CD14-positive monocyte (primary cell): ENCODE measurements around the gene DYRK1A. TPM values are rescaled to one million over a fixed set of nuclear protein-coding genes. Genes with fewer than 3 reads are reported as not detected.

Experiments used
- DNase-seq, 3 donors: peaks; one replicate each; pipeline ENCODE4 v3.0.0-alpha.2; 2011 to 2022
- H2AFZ ChIP-seq: 2 replicates; pipeline ENCODE4 v1.6.0; 2012; ENCODE audit warnings: mild to moderate bottlenecking, low read depth, low read length, inconsistent platforms; ENCODE audit not compliant: insufficient read depth, poor library complexity, severe bottlenecking
- H3K27ac ChIP-seq, 2 donors: 1 replicate in 1 of 2; 2 replicates in 1 of 2; pipeline ENCODE4 v1.5.1; 2012 to 2013; ENCODE audit warnings: low read length in 2 of 2, control low read depth in 1 of 2, inconsistent platforms in 1 of 2, low read depth in 1 of 2, mild to moderate bottlenecking in 1 of 2
- H3K27me3 ChIP-seq, 2 donors: one replicate each; pipeline versions ENCODE4 v1.6.0 to v1.6.1; 2011 to 2013; ENCODE audit warnings: low read length in 2 of 2; ENCODE audit not compliant: control insufficient read depth in 2 of 2, insufficient read depth in 2 of 2
- H3K36me3 ChIP-seq, 2 donors: replicated peaks in 1 of 2; 1 replicate in 1 of 2; 2 replicates in 1 of 2; pipeline versions ENCODE4 v1.5.1 to v1.6.1; 2012 to 2013; ENCODE audit warnings: low read length in 2 of 2, control low read depth in 1 of 2, inconsistent platforms in 1 of 2, mild to moderate bottlenecking in 1 of 2; ENCODE audit not compliant: insufficient read depth in 2 of 2, control insufficient read depth in 1 of 2
- H3K4me1 ChIP-seq, 2 donors: 1 replicate in 1 of 2; 2 replicates in 1 of 2; pipeline versions ENCODE4 v1.5.1 to v1.6.1; 2012 to 2013; ENCODE audit warnings: low read length in 2 of 2, control low read depth in 1 of 2, inconsistent platforms in 1 of 2, mild to moderate bottlenecking in 1 of 2, moderate library complexity in 1 of 2; ENCODE audit not compliant: insufficient read depth in 2 of 2, control insufficient read depth in 1 of 2
- H3K4me2 ChIP-seq: replicated peaks from 2 replicates; pipeline ENCODE3; 2012; ENCODE audit warnings: low read length, moderate library complexity, mild to moderate bottlenecking; ENCODE audit not compliant: poor library complexity, severe bottlenecking; ENCODE audit errors: extremely low read depth
- H3K4me3 ChIP-seq, 3 experiments: fragments of 200-600 bp in 1 of 3; sonication (generic) in 1 of 3; replicated peaks in 1 of 3; 1 replicate in 2 of 3; 2 replicates in 1 of 3; pipeline ENCODE4 v1.5.1; 2011 to 2013; ENCODE audit warnings: low read length in 3 of 3, mild to moderate bottlenecking in 3 of 3, control low read depth in 2 of 3, low read depth in 2 of 3, inconsistent platforms in 1 of 3, moderate library complexity in 1 of 3
- H3K79me2 ChIP-seq: 2 replicates; pipeline ENCODE4 v1.6.0; 2012; ENCODE audit warnings: mild to moderate bottlenecking, control low read depth, inconsistent platforms, low read length, moderate library complexity; ENCODE audit not compliant: insufficient read depth
- H3K9ac ChIP-seq: 2 replicates; pipeline ENCODE4 v1.6.0; 2017; ENCODE audit warnings: low read length, mild to moderate bottlenecking; ENCODE audit not compliant: insufficient read depth, poor library complexity, severe bottlenecking
- H3K9me3 ChIP-seq, 2 donors: replicated peaks in 1 of 2; 1 replicate in 1 of 2; 2 replicates in 1 of 2; pipeline versions ENCODE4 v1.5.1 to v1.6.1; 2012 to 2013; ENCODE audit warnings: low read length in 2 of 2, control low read depth in 1 of 2; ENCODE audit not compliant: control insufficient read depth in 1 of 2, insufficient read depth in 1 of 2
- H4K20me1 ChIP-seq: 2 replicates; pipeline ENCODE4 v1.6.0; 2012; ENCODE audit warnings: mild to moderate bottlenecking, low read length, control low read depth, moderate library complexity; ENCODE audit not compliant: insufficient read depth
- H3K27ac Mint-ChIP-seq, 7 donors: one replicate each; pipeline ENCODE4 v1.8.0; 2020; ENCODE audit warnings: mild to moderate bottlenecking in 7 of 7, mixed read lengths in 7 of 7, moderate library complexity in 6 of 7, inconsistent platforms in 2 of 7
- H3K27me3 Mint-ChIP-seq, 3 donors: one replicate each; pipeline ENCODE4 v1.8.0; 2021 to 2022; ENCODE audit warnings: low read depth in 3 of 3, mild to moderate bottlenecking in 3 of 3, mixed read lengths in 3 of 3, moderate library complexity in 3 of 3, inconsistent platforms in 1 of 3
- H3K36me3 Mint-ChIP-seq, 2 donors: one replicate each; pipeline ENCODE4 v1.8.0; 2020; ENCODE audit warnings: mixed read lengths in 2 of 2, inconsistent platforms in 1 of 2, mild to moderate bottlenecking in 1 of 2
- H3K4me1 Mint-ChIP-seq: one replicate; pipeline ENCODE4 v1.8.0; 2020; ENCODE audit warnings: mild to moderate bottlenecking, mixed read lengths
- H3K4me3 Mint-ChIP-seq, 2 donors: one replicate each; pipeline ENCODE4 v1.8.0; 2020; ENCODE audit warnings: mild to moderate bottlenecking in 2 of 2, mixed read lengths in 2 of 2, moderate library complexity in 1 of 2
- H3K9me3 Mint-ChIP-seq, 7 donors: one replicate each; pipeline ENCODE4 v1.8.0; 2020 to 2022; ENCODE audit warnings: mixed read lengths in 7 of 7, mild to moderate bottlenecking in 6 of 7, moderate library complexity in 6 of 7, inconsistent platforms in 2 of 7
- WGBS: methylation state at CpG from one replicate; pipeline ENCODE4 v1.1.5; 2013; ENCODE audit warnings: missing lambda C conversion rate; ENCODE audit not compliant: insufficient coverage; 5-methylcytosine and 5-hydroxymethylcytosine counted together
- intact Hi-C, 2 donors: fragments of 100-400 bp; cut with micrococcal nuclease; formaldehyde crosslinking; loops; one replicate each; pipeline versions ENCODE4 v1.15.0 to v1.15.1; 2023
- polyA plus RNA-seq, 3 donors: library from polyadenylated mRNA; depleted of rRNA in 1 of 3; unstranded in 2 of 3; stranded (reverse) in 1 of 3; fragments of 300-500 nt in 2 of 3; fragments of >200 nt in 1 of 3; fragmentation: Illumina TruSeq in 2 of 3; gene quantifications; 1 replicate in 2 of 3; 2 replicates in 1 of 3; pipeline ENCODE4 v1.2.3, GENCODE V29; 2012 to 2021
- TF ChIP-seq, protein P1 (sequence below): fragments of 200-600 bp; IDR thresholded peaks from one replicate; pipeline ENCODE4 v1.8.0; 2022; ENCODE audit warnings: antibody characterized with exemption, mild to moderate bottlenecking

DYRK1A gene
- polyA plus RNA-seq, 3 donors = 1.8 to 53.5 (median 2.4) TPM

DNA sequence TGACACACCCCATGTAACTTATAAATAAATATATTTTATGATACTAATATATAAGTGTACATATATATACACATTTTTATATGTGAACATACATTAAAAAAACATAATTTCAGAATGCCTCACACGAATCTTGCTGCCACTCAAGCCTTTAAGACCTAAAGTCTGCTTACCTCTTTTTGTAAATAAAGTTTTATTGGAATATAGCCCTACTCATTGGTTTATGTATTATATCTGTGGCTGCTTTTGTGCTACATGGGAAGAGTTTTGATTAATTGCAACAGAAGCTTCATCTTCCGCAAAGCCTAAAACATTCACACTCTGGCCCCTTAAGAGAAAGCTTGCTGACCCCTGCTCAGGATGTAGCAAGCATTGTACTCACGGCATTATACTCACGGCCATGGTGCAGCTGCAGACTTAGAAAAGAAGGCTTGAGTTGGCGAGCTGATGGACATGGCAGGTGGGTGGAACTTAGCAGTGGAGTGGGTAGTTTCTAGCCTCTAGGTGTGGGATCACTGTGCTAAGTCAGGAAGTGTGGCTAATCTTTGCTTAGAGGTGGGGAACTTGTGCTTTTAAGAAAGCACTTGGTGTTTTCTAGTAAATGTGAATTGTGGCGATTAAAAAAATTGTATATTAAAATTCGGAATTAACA, 80.8 kb downstream of the DYRK1A start:
- Mint-ChIP-seq H3K36me3 (peaks cover 19 to 27% of the 10 kb centered on the region in 2 donors), H3K4me3 (no peak overlapping the region), H3K27ac (no peak overlapping the region), H3K4me1 (peaks cover 26% of the 10 kb centered on the region), H3K27me3 (no peaks in the 10 kb centered on the region), H3K9me3 (no peaks in the 10 kb centered on the region)
- H3K4me3 ChIP-seq = no peak overlapping the region
- intact Hi-C loops = no loop called here
- H3K36me3 ChIP-seq = peaks cover 2 to 16% of the 10 kb centered on the region in 2 donors
- peak overlapping the region in 1 of 2 donors; percentile 47 for H3K27ac ChIP-seq
- H2AFZ ChIP-seq = no peak overlapping the region
- H3K4me2 ChIP-seq = no peak overlapping the region
- H3K9ac ChIP-seq = no peak overlapping the region
- no peaks in the 10 kb centered on the region for H3K9me3 ChIP-seq
- peaks cover 4 to 9% of the 10 kb centered on the region in 2 donors for H3K4me1 ChIP-seq
- DNase-seq = no peak
- peaks cover 100% of the 10 kb centered on the region for H4K20me1 ChIP-seq
- no peaks in the 10 kb centered on the region for H3K27me3 ChIP-seq
- H3K79me2 ChIP-seq = peaks cover 100% of the 10 kb centered on the region
- TF ChIP-seq, protein P1, sequence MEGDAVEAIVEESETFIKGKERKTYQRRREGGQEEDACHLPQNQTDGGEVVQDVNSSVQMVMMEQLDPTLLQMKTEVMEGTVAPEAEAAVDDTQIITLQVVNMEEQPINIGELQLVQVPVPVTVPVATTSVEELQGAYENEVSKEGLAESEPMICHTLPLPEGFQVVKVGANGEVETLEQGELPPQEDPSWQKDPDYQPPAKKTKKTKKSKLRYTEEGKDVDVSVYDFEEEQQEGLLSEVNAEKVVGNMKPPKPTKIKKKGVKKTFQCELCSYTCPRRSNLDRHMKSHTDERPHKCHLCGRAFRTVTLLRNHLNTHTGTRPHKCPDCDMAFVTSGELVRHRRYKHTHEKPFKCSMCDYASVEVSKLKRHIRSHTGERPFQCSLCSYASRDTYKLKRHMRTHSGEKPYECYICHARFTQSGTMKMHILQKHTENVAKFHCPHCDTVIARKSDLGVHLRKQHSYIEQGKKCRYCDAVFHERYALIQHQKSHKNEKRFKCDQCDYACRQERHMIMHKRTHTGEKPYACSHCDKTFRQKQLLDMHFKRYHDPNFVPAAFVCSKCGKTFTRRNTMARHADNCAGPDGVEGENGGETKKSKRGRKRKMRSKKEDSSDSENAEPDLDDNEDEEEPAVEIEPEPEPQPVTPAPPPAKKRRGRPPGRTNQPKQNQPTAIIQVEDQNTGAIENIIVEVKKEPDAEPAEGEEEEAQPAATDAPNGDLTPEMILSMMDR = no peak
- WGBS = 48% methylated on average over 3 of the region's 7 CpGs

DNA sequence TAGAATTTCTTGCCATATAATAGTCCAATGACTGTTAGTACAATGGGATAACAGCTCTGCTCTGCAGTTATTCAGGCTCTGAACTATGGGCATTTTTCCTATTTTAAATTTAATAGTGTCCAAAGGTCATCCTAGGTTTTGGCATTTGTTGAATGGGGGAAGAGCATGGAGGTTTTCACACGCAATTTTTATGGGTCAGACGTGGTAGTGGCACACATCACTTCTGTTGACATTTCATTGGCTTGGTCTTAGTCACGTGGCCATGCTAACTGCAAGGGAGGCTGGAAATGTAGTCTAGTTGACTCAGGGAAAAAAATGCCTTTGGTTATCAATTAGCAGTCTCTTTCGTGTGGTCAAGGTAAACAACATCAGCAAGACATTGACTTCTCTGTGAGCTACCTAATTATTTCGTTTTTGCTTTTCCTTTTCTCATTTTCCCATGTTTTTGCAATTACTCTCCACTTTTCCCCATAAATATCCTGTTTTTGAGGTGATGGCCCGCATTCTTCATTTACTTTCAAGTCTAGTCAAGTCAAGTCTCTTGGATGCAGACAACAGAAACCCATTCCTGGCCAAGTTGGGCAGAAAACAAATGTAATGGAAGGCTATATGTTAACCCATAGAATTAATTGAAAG, 82.8 kb downstream of the DYRK1A start:
- Mint-ChIP-seq H3K27ac (peak overlapping the region in 4 of 7 donors; percentile 7 to 78 (median 48)), H3K36me3 (peaks cover 16 to 25% of the 10 kb centered on the region in 2 donors), H3K4me3 (no peak overlapping the region), H3K9me3 (no peaks in the 10 kb centered on the region), H3K4me1 (peaks cover 31% of the 10 kb centered on the region), H3K27me3 (no peaks in the 10 kb centered on the region)
- TF ChIP-seq, protein P1 = no peak
- H3K4me2 ChIP-seq = no peak overlapping the region
- H3K36me3 ChIP-seq = peaks cover 2 to 8% of the 10 kb centered on the region in 2 donors
- WGBS = 96% methylated on average over 4 of the region's 6 CpGs
- no peaks in the 10 kb centered on the region for H3K9me3 ChIP-seq
- peaks cover 4 to 9% of the 10 kb centered on the region in 2 donors for H3K4me1 ChIP-seq
- H3K79me2 ChIP-seq = peaks cover 100% of the 10 kb centered on the region
- intact Hi-C loops = no loop called here
- no peak overlapping the region for H3K4me3 ChIP-seq
- H3K27ac ChIP-seq = peak overlapping the region in 1 of 2 donors; percentile 69
- H4K20me1 ChIP-seq = peaks cover 100% of the 10 kb centered on the region
- H3K27me3 ChIP-seq = no peaks in the 10 kb centered on the region
- H3K9ac ChIP-seq = no peak overlapping the region
- no peak for DNase-seq
- no peak overlapping the region for H2AFZ ChIP-seq
